Calu3 (cell line): ENCODE data around the gene SLC35A4. TPM values are rescaled to one million over a fixed set of nuclear protein-coding genes. Genes with fewer than 3 reads are reported as not detected.
A peak's percentile ranks its signal among the peaks of the same experiment; 100 is the strongest.

ENCODE experiments used
- BruUV-seq: library from RNA; stranded (reverse); fragments of 400-500 nt; replicated peaks from 2 replicates; lab custom pipeline; 2021; lab: Mats Ljungman, UMichigan
- CTCF ChIA-PET: fragments of 300-600 bp; sonication (Branson Sonifier 250); formaldehyde crosslinking; loops from one replicate; lab custom pipeline; 2022; ENCODE audit warnings: antibody characterized with exemption; lab: Charles Lee
- DNase-seq: peaks from one replicate; pipeline ENCODE4 v3.0.0; 2022
- H3K27ac Mint-ChIP-seq: one replicate; pipeline ENCODE4 v1.8.0; 2022; ENCODE audit warnings: mixed read lengths; ENCODE audit not compliant: unreplicated experiment
- H3K27me3 Mint-ChIP-seq: one replicate; pipeline ENCODE4 v1.8.0; 2022; ENCODE audit warnings: mixed read lengths; ENCODE audit not compliant: unreplicated experiment
- H3K36me3 Mint-ChIP-seq: one replicate; pipeline ENCODE4 v1.8.0; 2022; ENCODE audit warnings: mild to moderate bottlenecking, moderate library complexity, mixed read lengths; ENCODE audit not compliant: insufficient read depth, unreplicated experiment
- H3K4me1 Mint-ChIP-seq: one replicate; pipeline ENCODE4 v1.8.0; 2022; ENCODE audit warnings: mild to moderate bottlenecking, low read depth, mixed read lengths; ENCODE audit not compliant: unreplicated experiment
- H3K4me3 Mint-ChIP-seq: one replicate; pipeline ENCODE4 v1.8.0; 2022; ENCODE audit warnings: mild to moderate bottlenecking, low read depth, moderate library complexity, mixed read lengths; ENCODE audit not compliant: unreplicated experiment
- H3K9me3 Mint-ChIP-seq: one replicate; pipeline ENCODE4 v1.8.0; 2022; ENCODE audit warnings: low read depth, mixed read lengths; ENCODE audit not compliant: unreplicated experiment
- CTCF ChIP-seq: fragments of 200-600 bp; IDR thresholded peaks from one replicate; pipeline ENCODE4 v1.8.0; 2022; ENCODE audit warnings: antibody characterized with exemption; ENCODE audit not compliant: unreplicated experiment
- intact Hi-C: fragments of 100-400 bp; cut with micrococcal nuclease; formaldehyde crosslinking; loops from one replicate; pipeline ENCODE4 v1.10.0; 2022; ENCODE audit not compliant: unreplicated experiment
- total RNA-seq: library from RNA; stranded (reverse); gene quantifications from 2 replicates; pipeline ENCODE4 v1.2.3, GENCODE V29; 2022

The SLC35A4 gene
- total RNA-seq, 1 experiment from 2014 or later: 80.6 TPM

DNA sequence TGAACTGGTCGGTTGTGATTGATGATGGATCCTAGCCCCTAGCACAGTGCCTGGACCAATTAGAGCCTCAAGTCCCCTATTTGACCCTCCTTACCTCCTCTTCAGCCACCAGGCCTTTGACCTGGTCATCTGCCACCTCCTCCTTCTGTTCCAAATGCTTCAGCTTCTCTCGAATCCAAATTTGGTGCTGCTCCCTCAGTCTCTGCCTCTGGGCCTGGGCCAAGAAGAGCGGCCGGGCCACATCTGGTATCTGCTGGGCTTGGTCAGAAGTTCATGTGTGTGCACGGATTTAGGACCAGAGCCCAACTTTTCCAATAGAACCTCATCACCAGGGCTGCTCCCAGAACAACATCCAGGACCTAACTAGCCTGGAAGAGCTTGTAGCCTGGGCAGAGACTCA lies 6.5 kb downstream of the SLC35A4 start:
- no peak for DNase-seq
- no peak for TF ChIP-seq CTCF
- Mint-ChIP-seq H3K36me3 (peaks cover 12% of the 10 kb centered on the region), H3K4me1 (peaks cover 20% of the 10 kb centered on the region), H3K27me3 (no peaks in the 10 kb centered on the region), H3K27ac (no peak overlapping the region), H3K9me3 (no peaks in the 10 kb centered on the region), H3K4me3 (no peak overlapping the region)
- CTCF ChIA-PET: no interaction called here
- BruUV-seq: no TSS peak
- intact Hi-C loops: loop anchor here (10.0 kb wide), 1 partner anchor 154 kb away; no protein-coding TSS in a partner anchor

DNA sequence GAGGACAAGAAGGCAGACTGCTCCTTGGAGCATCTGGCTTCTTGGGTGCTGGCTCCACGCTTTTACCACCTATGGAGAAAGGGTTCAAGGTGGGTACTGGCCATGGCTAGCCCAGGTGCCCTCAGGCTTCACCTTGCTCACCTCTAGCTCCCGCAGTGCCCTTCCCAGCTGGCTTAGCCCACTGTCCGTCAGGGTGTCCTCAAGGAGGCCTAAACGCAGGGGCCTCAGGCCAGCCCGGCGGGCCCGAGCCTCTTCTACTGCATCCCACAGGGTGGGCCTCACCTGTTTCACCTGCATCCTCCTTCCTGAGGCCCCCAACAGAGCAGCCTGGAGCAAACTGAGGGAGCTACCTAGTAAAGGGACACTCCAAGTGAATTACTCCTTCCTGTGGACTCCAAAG lies 9.1 kb downstream of the SLC35A4 start:
- no peak overlapping the region for H3K27ac Mint-ChIP-seq
- no peak for DNase-seq
- BruUV-seq: no TSS peak
- no peaks in the 10 kb centered on the region for H3K27me3 Mint-ChIP-seq
- CTCF ChIA-PET: no interaction called here
- no peaks in the 10 kb centered on the region for H3K36me3 Mint-ChIP-seq
- no peak for TF ChIP-seq CTCF
- intact Hi-C loops: loop anchor here (10.0 kb wide), 1 partner anchor 151 kb away; no protein-coding TSS in a partner anchor
- no peak overlapping the region for H3K4me3 Mint-ChIP-seq
- peaks cover 18% of the 10 kb centered on the region for H3K4me1 Mint-ChIP-seq
- H3K9me3 Mint-ChIP-seq: no peaks in the 10 kb centered on the region

DNA sequence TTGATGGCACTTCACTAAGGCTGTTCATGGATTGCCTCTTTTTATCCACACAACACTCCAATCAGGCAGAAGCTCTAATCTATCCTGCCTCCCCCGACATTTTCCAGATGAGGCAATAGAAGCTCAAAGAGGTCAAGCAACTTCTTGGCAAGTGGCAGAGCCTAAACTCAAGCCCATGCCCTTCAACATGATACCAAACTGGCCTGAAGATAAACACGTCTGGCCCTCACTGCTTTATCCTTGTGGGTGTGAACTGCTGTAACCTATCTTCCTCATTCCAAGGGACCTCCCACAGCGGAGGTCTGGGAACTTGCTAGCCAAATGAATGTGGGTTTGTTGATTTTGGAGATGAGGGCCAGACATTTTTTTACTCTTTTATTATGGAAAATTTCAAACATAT lies 9.5 kb downstream of the SLC35A4 start:
- H3K27ac Mint-ChIP-seq: no peak overlapping the region
- H3K4me1 Mint-ChIP-seq: peaks cover 18% of the 10 kb centered on the region

DNA sequence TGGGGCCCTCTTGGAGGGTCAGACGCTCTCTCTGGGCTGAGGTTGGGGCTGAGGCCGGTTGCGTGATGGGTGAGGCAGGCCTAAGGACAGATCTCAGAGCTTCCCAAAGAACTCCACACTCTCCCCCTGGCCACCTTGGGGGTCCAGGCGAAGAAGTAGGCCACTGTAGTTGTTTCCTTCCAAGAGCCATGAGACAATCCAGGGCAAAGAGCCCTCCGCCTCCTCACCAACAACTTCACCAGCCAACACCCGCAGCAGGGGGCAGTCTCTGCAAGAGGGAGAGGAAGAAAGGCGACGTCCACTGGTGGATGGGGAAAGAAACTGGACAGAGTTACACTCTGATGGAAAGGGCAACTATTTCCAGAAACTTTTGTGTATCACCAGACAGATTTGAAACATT lies 10.7 kb downstream of the SLC35A4 start:
- no peaks in the 10 kb centered on the region for H3K27me3 Mint-ChIP-seq
- CTCF ChIA-PET: interaction anchor here (1.2 kb wide), 1 partner anchor 18 kb away, joined by 3 read pairs; the partner anchor contains the start of gene SRA1
- H3K36me3 Mint-ChIP-seq: no peaks in the 10 kb centered on the region
- no peak overlapping the region for H3K4me3 Mint-ChIP-seq
- H3K9me3 Mint-ChIP-seq: no peaks in the 10 kb centered on the region
- no peak for TF ChIP-seq CTCF
- DNase-seq: peak; percentile 66
- H3K4me1 Mint-ChIP-seq: peaks cover 18% of the 10 kb centered on the region
- intact Hi-C loops: loop anchor here (1.0 to 10.0 kb wide), 2 partner anchors 60 to 149 kb away; no protein-coding TSS in a partner anchor
- BruUV-seq: no TSS peak
- H3K27ac Mint-ChIP-seq: no peak overlapping the region

More for the DNA sequence above, 9.5 kb downstream of the SLC35A4 start:
- Mint-ChIP-seq H3K36me3 (no peaks in the 10 kb centered on the region), H3K9me3 (no peaks in the 10 kb centered on the region), H3K27me3 (no peaks in the 10 kb centered on the region), H3K4me3 (no peak overlapping the region)
- CTCF ChIA-PET: interaction anchor here (1.2 kb wide), 1 partner anchor 17 kb away, joined by 3 read pairs; the partner anchor contains the start of gene SRA1
- no TSS peak for BruUV-seq
- intact Hi-C loops: loop anchor here (10.0 kb wide), 1 partner anchor 151 kb away; no protein-coding TSS in a partner anchor
- TF ChIP-seq CTCF: no peak
- DNase-seq: no peak
